Neural crest cell (in vitro differentiated cells): Measurements from ENCODE around the gene APOBEC3H. TPM values are rescaled to one million over a fixed set of nuclear protein-coding genes. Genes with fewer than 3 reads are reported as not detected.

Experiments used
- DNase-seq: peaks from one replicate; pipeline ENCODE4 v3.0.0; 2021; ENCODE audit warnings: low read depth, mixed read lengths, low spot score
- H3K27ac Mint-ChIP-seq: one replicate; pipeline ENCODE4 v1.8.0; 2021; ENCODE audit warnings: mild to moderate bottlenecking, mixed read lengths; ENCODE audit not compliant: unreplicated experiment
- H3K27me3 Mint-ChIP-seq: 2 replicates; pipeline ENCODE4 v1.8.0; 2021; ENCODE audit warnings: low read depth, mild to moderate bottlenecking, mixed read lengths
- H3K36me3 Mint-ChIP-seq: 2 replicates; pipeline ENCODE4 v1.8.0; 2021; ENCODE audit warnings: low read depth, mild to moderate bottlenecking, mixed read lengths
- H3K4me1 Mint-ChIP-seq: 2 replicates; pipeline ENCODE4 v1.8.0; 2021; ENCODE audit warnings: mixed read lengths
- H3K4me3 Mint-ChIP-seq: one replicate; pipeline ENCODE4 v1.8.0; 2021; ENCODE audit warnings: mild to moderate bottlenecking, mixed read lengths
- H3K9me3 Mint-ChIP-seq: 2 replicates; pipeline ENCODE4 v1.8.0; 2021; ENCODE audit warnings: mixed read lengths
- CTCF ChIP-seq: fragments of 200-600 bp; sonication (generic); conservative IDR thresholded peaks from 2 replicates; pipeline ENCODE4 v1.5.0; 2021; ENCODE audit warnings: antibody characterized with exemption, mild to moderate bottlenecking
- total RNA-seq: library from RNA; stranded (reverse); gene quantifications from 2 replicates; pipeline ENCODE4 v1.2.1, GENCODE V29; 2021

APOBEC3H gene
- total RNA-seq, 1 donor from 2014 or later = not detected

- H3K9me3 Mint-ChIP-seq = no peaks in the 10 kb centered on the region
- peaks cover 7% of the 10 kb centered on the region for H3K4me1 Mint-ChIP-seq
- no peak overlapping the region for H3K4me3 Mint-ChIP-seq
- H3K27ac Mint-ChIP-seq = no peak overlapping the region
- peaks cover 2% of the 10 kb centered on the region for H3K27me3 Mint-ChIP-seq
- no peaks in the 10 kb centered on the region for H3K36me3 Mint-ChIP-seq
- no peak for TF ChIP-seq CTCF
- DNase-seq = no peak
Measured at GRCh38 chr22:39108487-39108886, 11.4 kb downstream of the APOBEC3H start.

GRCh38 chr22:39109361-39109760, 12.3 kb downstream of the APOBEC3H start:
- Mint-ChIP-seq H3K27ac (no peak overlapping the region), H3K4me1 (peaks cover 11% of the 10 kb centered on the region), H3K27me3 (peaks cover 10% of the 10 kb centered on the region), H3K36me3 (no peaks in the 10 kb centered on the region), H3K9me3 (no peaks in the 10 kb centered on the region), H3K4me3 (no peak overlapping the region)
- TF ChIP-seq CTCF = no peak
- DNase-seq = no peak

- Mint-ChIP-seq H3K9me3 (no peaks in the 10 kb centered on the region), H3K4me3 (no peak overlapping the region), H3K27me3 (peaks cover 26% of the 10 kb centered on the region), H3K27ac (peak overlapping the region; percentile 69), H3K4me1 (peaks cover 18% of the 10 kb centered on the region), H3K36me3 (no peaks in the 10 kb centered on the region)
- DNase-seq = no peak
- no peak for TF ChIP-seq CTCF
Measured at GRCh38 chr22:39110631-39111561, 13.9 kb downstream of the APOBEC3H start.

GRCh38 chr22:39114112-39114511, 17.1 kb downstream of the APOBEC3H start:
- Mint-ChIP-seq H3K9me3 (no peaks in the 10 kb centered on the region), H3K4me1 (peaks cover 25% of the 10 kb centered on the region), H3K4me3 (no peak overlapping the region), H3K27me3 (peaks cover 40% of the 10 kb centered on the region), H3K36me3 (no peaks in the 10 kb centered on the region), H3K27ac (no peak overlapping the region)
- TF ChIP-seq CTCF = no peak
- no peak for DNase-seq

- no peaks in the 10 kb centered on the region for H3K9me3 Mint-ChIP-seq
- no peak for DNase-seq
- peaks cover 40% of the 10 kb centered on the region for H3K27me3 Mint-ChIP-seq
- H3K4me1 Mint-ChIP-seq = peaks cover 25% of the 10 kb centered on the region
- H3K4me3 Mint-ChIP-seq = no peak overlapping the region
- no peak overlapping the region for H3K27ac Mint-ChIP-seq
- no peak for TF ChIP-seq CTCF
- H3K36me3 Mint-ChIP-seq = no peaks in the 10 kb centered on the region
Measured at GRCh38 chr22:39115570-39115969, 18.5 kb downstream of the APOBEC3H start.
